Immature natural killer cell (primary cell): ENCODE results near the gene IMMT. TPM values are rescaled to one million over a fixed set of nuclear protein-coding genes. Genes with fewer than 3 reads are reported as not detected.
A peak's percentile ranks its signal among the peaks of the same experiment; 100 is the strongest.

Experiments used
- DNase-seq, 3 donors: peaks; one replicate each; pipeline ENCODE4 v3.0.0; 2022; ENCODE audit warnings: mixed read lengths in 1 of 3
- H3K27ac Mint-ChIP-seq, 6 donors: one replicate each; pipeline ENCODE4 v1.8.0; 2020; ENCODE audit warnings: mixed read lengths in 6 of 6, mild to moderate bottlenecking in 5 of 6, inconsistent platforms in 4 of 6, moderate library complexity in 3 of 6
- H3K27me3 Mint-ChIP-seq, 3 donors: one replicate each; pipeline ENCODE4 v1.8.0; 2020 to 2021; ENCODE audit warnings: low read depth in 3 of 3, mild to moderate bottlenecking in 3 of 3, mixed read lengths in 3 of 3, moderate library complexity in 3 of 3, inconsistent platforms in 1 of 3
- H3K36me3 Mint-ChIP-seq, 3 donors: one replicate each; pipeline ENCODE4 v1.8.0; 2020; ENCODE audit warnings: mixed read lengths in 3 of 3, inconsistent platforms in 2 of 3, mild to moderate bottlenecking in 2 of 3
- H3K4me1 Mint-ChIP-seq, 2 donors: one replicate each; pipeline ENCODE4 v1.8.0; 2020; ENCODE audit warnings: inconsistent platforms in 2 of 2, mild to moderate bottlenecking in 2 of 2, mixed read lengths in 2 of 2, moderate library complexity in 1 of 2
- H3K4me3 Mint-ChIP-seq, 5 donors: one replicate each; pipeline ENCODE4 v1.8.0; 2020; ENCODE audit warnings: mild to moderate bottlenecking in 5 of 5, mixed read lengths in 5 of 5, inconsistent platforms in 3 of 5, moderate library complexity in 3 of 5
- H3K9me3 Mint-ChIP-seq, 6 donors: one replicate each; pipeline ENCODE4 v1.8.0; 2020; ENCODE audit warnings: mild to moderate bottlenecking in 6 of 6, mixed read lengths in 6 of 6, inconsistent platforms in 4 of 6, moderate library complexity in 3 of 6
- polyA plus RNA-seq, 3 donors: library from polyadenylated mRNA; unstranded; fragments of 300-500 nt; fragmentation: Illumina TruSeq; gene quantifications; one replicate each; pipeline ENCODE4 v1.2.3, GENCODE V29; 2021

IMMT gene
- polyA plus RNA-seq, 3 donors from 2014 or later, result 37.5 to 70.9 (median 49.7) TPM

DNA sequence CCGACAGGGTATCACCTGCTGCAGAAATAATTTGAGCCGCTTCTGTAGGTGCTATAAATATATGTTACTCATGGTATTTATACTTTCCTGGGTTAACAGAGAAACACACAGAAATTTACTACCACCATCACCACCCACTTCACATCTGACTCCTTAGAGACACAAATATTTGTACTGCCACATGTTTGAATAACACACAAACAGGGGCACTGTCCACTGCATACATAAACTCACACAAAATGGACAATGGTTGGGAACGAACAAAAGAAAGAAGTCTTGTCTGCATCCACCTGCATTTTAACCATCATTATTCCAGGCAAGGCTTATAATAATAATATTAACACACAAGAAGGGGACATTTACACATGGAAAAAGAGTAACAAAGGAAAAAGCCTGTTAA lies 24.0 kb downstream of the IMMT start:
- H3K27me3 Mint-ChIP-seq, result peaks cover 0 to 3% (median 2%) of the 10 kb centered on the region in 3 donors

DNA sequence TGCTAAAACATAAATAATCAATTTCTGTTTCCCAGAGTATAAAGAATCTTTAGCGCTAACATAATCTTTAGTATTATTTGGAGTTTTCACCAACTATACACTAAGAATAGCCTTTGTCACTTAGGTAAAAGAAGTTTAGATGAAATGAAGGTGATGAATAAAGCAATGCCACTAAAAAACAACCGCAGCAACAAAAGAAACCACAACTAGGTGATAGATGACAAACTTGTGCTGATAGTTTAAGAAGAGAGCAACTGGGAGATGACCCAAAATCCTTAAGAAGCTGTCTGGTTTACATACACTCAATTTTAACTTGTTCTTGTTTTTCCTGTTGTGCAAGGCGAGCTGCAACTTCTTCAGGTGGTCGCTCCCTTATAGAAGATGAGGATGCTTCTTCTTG lies 24.8 kb downstream of the IMMT start:
- no peak for DNase-seq
- Mint-ChIP-seq H3K9me3 (no peaks in the 10 kb centered on the region), H3K36me3 (peaks cover 13 to 44% (median 29%) of the 10 kb centered on the region in 3 donors), H3K27ac (peak overlapping the region in 2 of 6 donors; percentile 39 to 40), H3K27me3 (peaks cover 0 to 3% (median 2%) of the 10 kb centered on the region in 3 donors), H3K4me3 (no peak overlapping the region), H3K4me1 (peaks cover 2 to 20% of the 10 kb centered on the region in 2 donors)

More for the DNA sequence above, 24.0 kb downstream of the IMMT start:
- Mint-ChIP-seq H3K4me1 (peaks cover 5 to 29% of the 10 kb centered on the region in 2 donors), H3K4me3 (no peak overlapping the region), H3K36me3 (peaks cover 16 to 47% (median 32%) of the 10 kb centered on the region in 3 donors), H3K9me3 (no peaks in the 10 kb centered on the region), H3K27ac (peak overlapping the region in 1 of 6 donors; percentile 40)
- no peak for DNase-seq

DNA sequence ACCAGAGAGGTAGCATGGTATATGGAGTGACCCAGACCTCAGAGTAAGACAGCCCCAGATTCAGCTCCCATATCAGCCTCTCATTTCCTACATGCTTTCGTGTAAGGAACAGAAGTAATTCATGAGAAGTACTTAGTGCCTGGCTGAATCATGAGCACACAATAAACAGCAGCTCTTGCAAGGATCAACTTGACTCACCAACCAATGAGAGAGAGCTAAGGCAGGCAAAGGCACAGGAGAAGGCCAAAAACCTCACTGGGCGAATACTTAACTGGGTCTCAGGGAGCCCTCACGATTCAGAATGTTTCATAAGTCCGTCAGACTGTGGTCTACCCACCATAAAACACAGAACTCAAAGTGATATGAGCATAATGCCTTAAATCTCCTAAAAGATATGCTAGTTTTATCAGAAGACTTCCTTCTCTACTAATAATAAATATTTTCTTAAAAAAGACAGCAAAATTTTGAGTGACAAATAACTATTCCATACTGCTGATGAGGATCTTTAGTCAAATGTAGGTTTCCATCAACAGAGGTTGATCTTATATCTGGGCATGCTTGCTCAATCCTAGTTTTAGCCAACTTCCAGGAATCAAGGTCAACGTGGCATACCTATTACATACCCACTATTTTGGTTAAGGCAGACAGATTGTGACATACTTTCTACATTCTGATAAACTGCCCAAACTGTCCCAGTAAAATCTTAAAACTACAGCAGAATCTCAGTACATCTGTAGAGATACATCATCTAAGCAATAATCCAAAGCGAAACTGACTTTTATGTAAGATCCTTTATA lies 34.9 kb downstream of the IMMT start:
- H3K27me3 Mint-ChIP-seq, result no peaks in the 10 kb centered on the region
- DNase-seq, result no peak
- H3K27ac Mint-ChIP-seq, result peak overlapping the region in 1 of 6 donors; percentile 40
- H3K36me3 Mint-ChIP-seq, result peaks cover 17 to 41% (median 25%) of the 10 kb centered on the region in 3 donors
- H3K9me3 Mint-ChIP-seq, result no peaks in the 10 kb centered on the region
- no peaks in the 10 kb centered on the region for H3K4me1 Mint-ChIP-seq
- no peak overlapping the region for H3K4me3 Mint-ChIP-seq

DNA sequence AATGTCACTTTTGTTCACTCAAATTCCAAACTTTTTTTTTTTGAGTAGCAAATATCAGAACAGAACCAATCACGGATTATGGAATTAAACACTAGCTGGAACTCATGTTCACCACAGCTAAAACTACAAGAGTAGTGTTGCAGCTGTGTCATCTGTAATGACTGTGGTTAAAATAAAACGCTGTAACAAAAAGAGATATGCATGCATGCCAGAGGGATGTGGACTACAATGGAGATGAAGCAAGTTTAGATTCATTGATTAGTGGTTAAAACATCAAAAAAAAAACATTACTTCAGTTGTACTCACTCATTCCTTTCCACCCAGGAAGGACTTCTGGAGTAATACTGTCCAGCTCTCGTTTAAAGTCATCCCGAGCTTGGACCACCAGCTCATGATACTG lies 37.0 kb downstream of the IMMT start:
- Mint-ChIP-seq H3K27me3 (no peaks in the 10 kb centered on the region), H3K9me3 (no peaks in the 10 kb centered on the region), H3K27ac (peak overlapping the region in 1 of 6 donors; percentile 34), H3K36me3 (peaks cover 18 to 37% (median 20%) of the 10 kb centered on the region in 3 donors), H3K4me3 (no peak overlapping the region), H3K4me1 (no peaks in the 10 kb centered on the region)
- no peak for DNase-seq

DNA sequence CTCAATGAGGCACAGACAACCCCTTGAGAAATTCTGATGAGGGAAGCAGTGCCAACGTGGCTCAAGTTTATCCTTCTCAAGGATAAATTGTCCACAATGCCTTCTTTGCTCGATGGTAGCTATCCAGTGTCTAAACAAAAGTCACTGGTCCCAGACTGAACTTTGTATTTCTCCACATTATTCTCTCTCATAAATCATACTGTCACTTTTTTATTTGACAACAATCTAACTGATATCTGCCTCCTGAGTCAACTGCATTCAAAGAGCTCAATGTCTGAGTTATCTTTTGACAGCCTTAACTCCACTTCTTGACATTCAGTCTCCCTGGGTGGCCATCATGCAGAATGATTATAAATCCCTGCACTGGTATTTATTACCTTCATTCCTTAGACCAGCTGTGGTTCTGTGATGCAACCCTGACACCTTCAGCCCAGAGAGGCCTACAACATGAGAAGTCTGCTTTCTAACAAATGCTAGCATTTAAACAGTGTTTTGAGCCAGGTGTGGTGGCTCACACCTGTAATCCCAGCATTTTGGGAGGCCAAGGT lies 38.2 kb downstream of the IMMT start:
- Mint-ChIP-seq H3K27ac (no peak overlapping the region), H3K27me3 (no peaks in the 10 kb centered on the region), H3K9me3 (no peaks in the 10 kb centered on the region), H3K36me3 (peaks cover 25 to 36% (median 25%) of the 10 kb centered on the region in 3 donors), H3K4me1 (no peaks in the 10 kb centered on the region), H3K4me3 (no peak overlapping the region)
- no peak for DNase-seq

DNA sequence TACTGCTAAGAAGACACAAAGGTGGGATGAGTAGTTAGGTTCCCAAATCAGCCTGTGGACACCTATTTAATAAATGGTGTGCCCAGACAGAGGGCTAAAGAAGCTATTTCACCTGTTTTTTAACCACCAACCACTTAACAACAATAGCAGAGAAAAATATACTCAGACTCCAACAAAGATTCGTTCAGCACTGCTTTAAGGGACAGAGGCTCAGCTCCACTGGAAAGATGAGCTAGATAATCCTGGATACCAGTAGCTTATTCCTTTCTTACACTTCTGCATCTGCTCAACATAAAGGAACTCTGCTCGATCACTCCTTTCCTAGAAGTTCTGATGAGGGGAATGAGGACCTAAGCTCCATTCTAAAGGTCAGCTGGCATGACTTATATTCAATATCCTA lies 44.8 kb downstream of the IMMT start:
- H3K4me1 Mint-ChIP-seq, result no peaks in the 10 kb centered on the region
- no peaks in the 10 kb centered on the region for H3K9me3 Mint-ChIP-seq
- H3K36me3 Mint-ChIP-seq, result peaks cover 30 to 49% (median 34%) of the 10 kb centered on the region in 3 donors
- peak overlapping the region in 2 of 6 donors; percentile 4 to 6 for H3K27ac Mint-ChIP-seq
- no peak overlapping the region for H3K4me3 Mint-ChIP-seq
- no peak for DNase-seq
- H3K27me3 Mint-ChIP-seq, result peaks cover 0 to 2% (median 1%) of the 10 kb centered on the region in 3 donors

DNA sequence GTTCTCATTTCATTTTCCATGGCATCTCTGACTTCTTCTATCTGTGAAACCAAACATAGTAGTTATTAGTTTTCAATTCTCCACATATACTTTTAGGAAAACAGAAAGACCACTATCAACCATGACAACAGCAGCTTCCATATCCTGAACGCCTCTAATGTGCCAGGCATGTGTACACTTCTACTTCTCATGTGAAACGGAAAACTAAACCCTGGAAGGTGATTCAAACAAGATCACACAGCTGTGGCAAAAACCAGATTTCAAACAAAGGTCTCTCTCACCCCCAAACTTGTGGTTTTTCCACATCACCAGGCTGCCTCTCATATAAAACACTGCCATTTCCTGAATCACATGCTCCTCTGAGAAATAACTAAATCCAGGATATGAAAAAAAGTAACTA lies 47.5 kb downstream of the IMMT start:
- Mint-ChIP-seq H3K27ac (peak overlapping the region in 5 of 6 donors; percentile 4 to 52 (median 30)), H3K36me3 (peaks cover 25 to 54% (median 27%) of the 10 kb centered on the region in 3 donors), H3K9me3 (no peaks in the 10 kb centered on the region), H3K4me3 (no peak overlapping the region), H3K4me1 (no peaks in the 10 kb centered on the region), H3K27me3 (peaks cover 0 to 2% (median 1%) of the 10 kb centered on the region in 3 donors)
- no peak for DNase-seq

DNA sequence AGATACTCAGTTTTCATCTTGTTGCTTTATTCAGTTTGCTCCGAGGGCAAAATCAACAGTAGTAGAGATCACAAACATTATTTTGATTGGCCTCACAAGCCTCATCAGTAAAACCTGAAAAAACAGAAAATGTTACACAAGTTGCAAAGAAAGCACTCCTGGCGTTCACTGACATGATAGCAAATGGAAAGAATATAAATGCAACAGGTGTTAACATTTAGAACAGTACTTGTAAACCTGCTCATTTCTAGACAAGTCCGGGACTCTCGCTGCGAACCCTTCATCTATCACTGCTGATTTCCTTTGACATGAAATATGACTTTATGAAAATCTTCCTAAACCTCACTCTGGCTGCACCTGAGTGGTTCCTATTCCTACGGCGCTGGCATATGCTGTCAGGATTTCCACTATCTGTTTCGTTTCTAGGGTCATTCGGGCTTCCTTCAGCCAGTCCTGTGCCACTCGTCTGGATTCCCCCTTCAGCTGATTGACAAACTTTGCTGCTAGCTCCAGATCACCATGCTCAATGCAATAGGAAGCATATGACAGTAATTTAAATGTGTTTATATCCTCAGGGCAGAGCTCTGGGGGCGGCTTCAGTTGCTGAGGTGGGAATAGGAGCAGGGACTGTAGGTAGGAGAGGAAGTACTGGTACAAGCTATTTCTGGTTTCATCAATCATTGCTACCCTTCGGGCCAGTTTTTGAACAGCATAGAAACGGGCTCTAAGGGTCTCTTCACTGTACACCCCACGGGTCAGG lies 51.2 kb downstream of the IMMT start:
- H3K27me3 Mint-ChIP-seq, result peaks cover 0 to 2% (median 1%) of the 10 kb centered on the region in 3 donors
- H3K9me3 Mint-ChIP-seq, result no peaks in the 10 kb centered on the region
- peaks cover 17 to 49% (median 17%) of the 10 kb centered on the region in 3 donors for H3K36me3 Mint-ChIP-seq
- no peaks in the 10 kb centered on the region for H3K4me1 Mint-ChIP-seq
- H3K4me3 Mint-ChIP-seq, result no peak overlapping the region
- peak overlapping the region in 2 of 6 donors; percentile 25 to 64 for H3K27ac Mint-ChIP-seq
- DNase-seq, result no peak

DNA sequence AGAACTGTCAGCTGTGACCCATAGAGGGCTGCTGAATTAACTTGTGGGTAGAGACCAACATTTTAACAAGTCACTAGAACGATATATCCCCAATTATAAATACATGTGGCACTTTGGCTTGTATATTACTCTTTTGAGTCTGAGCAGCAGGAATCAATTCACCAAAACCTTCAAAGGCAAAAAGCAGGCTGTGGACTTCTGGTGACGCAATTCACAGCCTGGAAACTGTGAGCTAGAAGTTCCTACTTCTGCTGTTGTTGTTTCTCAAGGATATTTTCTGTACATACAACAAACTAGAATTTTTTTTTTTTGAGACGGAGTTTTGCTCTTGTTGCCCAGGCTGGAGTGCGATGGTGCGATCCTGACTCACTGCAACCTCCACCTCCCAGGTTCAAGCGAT lies 52.0 kb downstream of the IMMT start:
- Mint-ChIP-seq H3K4me1 (no peaks in the 10 kb centered on the region), H3K27me3 (peaks cover 0 to 3% (median 1%) of the 10 kb centered on the region in 3 donors), H3K36me3 (peaks cover 14 to 51% (median 17%) of the 10 kb centered on the region in 3 donors), H3K27ac (peak overlapping the region in 3 of 6 donors; percentile 10 to 40 (median 12)), H3K9me3 (no peaks in the 10 kb centered on the region), H3K4me3 (no peak overlapping the region)
- no peak for DNase-seq

DNA sequence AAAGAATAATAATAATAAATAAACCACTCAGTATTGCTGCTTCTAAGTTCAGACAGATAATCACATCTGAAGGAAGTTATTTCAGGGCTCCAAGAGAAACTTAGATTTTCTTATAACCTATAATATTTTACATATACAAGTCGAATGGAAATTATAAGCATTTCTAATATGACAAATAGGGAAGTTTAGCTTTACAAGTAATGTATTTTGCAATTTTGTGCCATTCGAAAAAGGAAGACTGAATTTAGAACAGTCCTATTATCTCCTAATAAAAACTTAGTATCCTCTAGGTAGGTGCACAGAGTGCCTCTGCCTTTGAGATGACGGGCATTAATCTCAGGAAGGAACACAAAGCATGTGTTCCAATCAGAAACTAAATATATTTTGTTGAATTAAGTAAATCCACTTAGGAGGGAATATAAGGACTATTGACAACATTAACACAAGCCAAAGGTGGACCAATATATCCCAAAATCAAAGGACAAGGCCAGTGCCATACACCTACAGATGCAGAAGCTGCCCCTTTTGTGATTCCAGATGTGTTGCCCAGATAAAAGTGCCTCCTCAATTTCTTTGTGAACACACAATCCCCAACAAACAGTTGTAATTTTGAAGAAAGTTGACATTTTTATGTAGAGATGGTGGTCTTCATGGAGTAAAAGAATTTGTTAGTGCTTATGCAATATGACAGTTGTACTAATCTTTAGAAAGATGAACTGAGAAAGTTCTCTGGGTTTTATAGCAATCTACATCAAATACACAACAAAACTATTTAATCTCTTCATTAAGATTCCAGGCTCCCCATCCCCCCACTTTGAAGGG lies 52.6 kb downstream of the IMMT start:
- Mint-ChIP-seq H3K9me3 (no peaks in the 10 kb centered on the region), H3K4me3 (no peak overlapping the region), H3K4me1 (no peaks in the 10 kb centered on the region), H3K27ac (peak overlapping the region in 3 of 6 donors; percentile 10 to 55 (median 40)), H3K36me3 (peaks cover 18 to 52% (median 20%) of the 10 kb centered on the region in 3 donors), H3K27me3 (peaks cover 0 to 3% (median 1%) of the 10 kb centered on the region in 3 donors)
- DNase-seq, result no peak

DNA sequence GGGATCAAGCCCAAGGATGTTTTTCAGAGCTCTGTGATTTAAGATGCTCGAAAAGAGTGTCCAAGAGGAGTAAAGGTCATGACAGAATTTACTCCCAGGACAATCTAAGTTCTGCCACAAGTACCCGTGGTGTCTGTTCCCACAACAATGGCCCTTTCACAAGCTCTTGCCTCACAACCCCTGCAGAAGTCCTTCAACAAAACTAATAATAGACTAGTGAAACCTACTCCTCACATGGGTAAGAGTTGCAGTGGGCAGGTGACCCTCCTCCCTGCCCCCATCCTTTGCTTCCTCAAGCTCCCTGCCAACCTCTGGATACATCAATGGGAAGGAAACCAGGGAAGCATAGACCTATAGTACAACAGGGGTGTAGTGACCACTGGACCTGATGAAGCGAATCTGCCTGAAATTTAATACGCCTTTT lies 54.3 kb downstream of the IMMT start:
- H3K4me1 Mint-ChIP-seq, result no peaks in the 10 kb centered on the region
- no peaks in the 10 kb centered on the region for H3K9me3 Mint-ChIP-seq
- H3K27ac Mint-ChIP-seq, result peak overlapping the region in 5 of 6 donors; percentile 6 to 61 (median 18)
- peaks cover 23 to 56% (median 27%) of the 10 kb centered on the region in 3 donors for H3K36me3 Mint-ChIP-seq
- peaks cover 0 to 3% (median 1%) of the 10 kb centered on the region in 3 donors for H3K27me3 Mint-ChIP-seq
- H3K4me3 Mint-ChIP-seq, result no peak overlapping the region
- DNase-seq, result no peak

DNA sequence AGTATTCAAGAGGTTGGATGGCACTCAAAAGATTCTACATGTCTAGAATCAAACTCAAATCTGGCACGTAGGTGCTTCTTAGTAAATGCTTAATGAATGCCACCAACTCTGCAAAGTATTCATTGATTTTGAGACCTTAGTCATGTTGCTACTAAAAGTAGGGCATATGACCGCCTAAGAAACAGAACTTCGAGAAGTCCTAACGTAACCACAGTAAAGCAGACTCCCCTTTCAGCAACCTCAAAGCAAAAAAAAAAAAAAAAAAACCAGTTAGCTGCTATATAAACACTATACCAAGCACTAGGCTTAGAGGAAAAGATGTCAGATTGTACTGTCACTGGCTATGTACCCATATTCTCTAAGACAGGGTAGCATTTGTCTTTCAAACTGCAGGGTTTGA lies 55.3 kb downstream of the IMMT start:
- Mint-ChIP-seq H3K27me3 (peaks cover 0 to 3% (median 1%) of the 10 kb centered on the region in 3 donors), H3K4me3 (no peak overlapping the region), H3K9me3 (no peaks in the 10 kb centered on the region), H3K36me3 (peaks cover 21 to 65% (median 33%) of the 10 kb centered on the region in 3 donors), H3K4me1 (no peaks in the 10 kb centered on the region), H3K27ac (peak overlapping the region in 1 of 6 donors; percentile 74)
- DNase-seq, result no peak
